Right ventricle myocardium inferior (tissue), 1 donor: Measurements from ENCODE around the gene OSBPL10. TPM values are rescaled to one million over a fixed set of nuclear protein-coding genes. Genes with fewer than 3 reads are reported as not detected.
"Not testable (repeated sequence)": the region's sequence is repeated elsewhere in the genome, so short reads cannot be mapped to it uniquely, and the experiment has no call there.

ENCODE experiments used
- ATAC-seq: fragments of 200-7000 bp; cut with Tn5 transposase; one replicate; pipeline ENCODE4 v1.9.1; 2020; ENCODE audit warnings: mild to moderate bottlenecking, moderate library complexity
- DNase-seq: peaks from one replicate; pipeline ENCODE4 v3.0.0; 2021; ENCODE audit errors: missing footprints
- intact Hi-C: fragments of 100-400 bp; cut with DNase I; formaldehyde crosslinking; loops from one replicate; pipeline ENCODE4 v1.11.0; 2022
- total RNA-seq: library from RNA; stranded (reverse); fragmentation: NEBNext Ultra II Directional; extraction: Animal tissue kit (Norgen Biotek cat#: 25700); gene quantifications from one replicate; pipeline ENCODE4 v1.2.1, GENCODE V29; 2021
- donor health status: DM: no; HTN: yes; CAD: no; lungs with severe emphysema.

OSBPL10 gene
- total RNA-seq, 1 donor from 2014 or later: 6.6 TPM

GRCh38 chr3:31995026-31995425, 14.0 kb upstream of the OSBPL10 start:
- intact Hi-C loops, DNase-seq, ATAC-seq: not testable (repeated sequence)

- ATAC-seq (no peak), DNase-seq (no peak)
- intact Hi-C loops: no loop called here
Observed at GRCh38 chr3:31993843-31994242, 12.8 kb upstream of the OSBPL10 start.

- DNase-seq, ATAC-seq, intact Hi-C loops: not testable (repeated sequence)
Observed at GRCh38 chr3:31992995-31993394, 11.9 kb upstream of the OSBPL10 start.

- ATAC-seq (no peak), DNase-seq (no peak)
Observed at GRCh38 chr3:31988271-31988670, 7.2 kb upstream of the OSBPL10 start.

GRCh38 chr3:31985831-31986230, 4.8 kb upstream of the OSBPL10 start:
- DNase-seq (no peak), ATAC-seq (no peak)
- intact Hi-C loops: loop anchor here (10.0 kb wide), 1 partner anchor 451 kb away; the partner anchor contains the start of gene STT3B

More at GRCh38 chr3:31988271-31988670, 7.2 kb upstream of the OSBPL10 start:
- intact Hi-C loops: loop anchor here (10.0 kb wide), 1 partner anchor 453 kb away; the partner anchor contains the start of gene STT3B

- intact Hi-C loops: loop anchor here (10.0 kb wide), 1 partner anchor 450 kb away; the partner anchor contains the start of gene STT3B
- no peak for DNase-seq
- ATAC-seq: no peak
Observed at GRCh38 chr3:31984321-31984720, 3.3 kb upstream of the OSBPL10 start.

- DNase-seq (peak; percentile 72), ATAC-seq (peak; percentile 23)
- intact Hi-C loops: loop anchor here (10.0 kb wide), 1 partner anchor 446 kb away; the partner anchor contains the start of gene STT3B
Observed at GRCh38 chr3:31980530-31981205, 394 bp downstream of the OSBPL10 start.

- no peak for DNase-seq
- intact Hi-C loops: no loop called here
- ATAC-seq: no peak
Observed at GRCh38 chr3:31979001-31979697, 1.9 kb downstream of the OSBPL10 start.

- intact Hi-C loops: no loop called here
- DNase-seq (no peak), ATAC-seq (no peak)
Observed at GRCh38 chr3:31978553-31978952, 2.5 kb downstream of the OSBPL10 start.

- intact Hi-C loops: no loop called here
- no peak for DNase-seq
- ATAC-seq: no peak
Observed at GRCh38 chr3:31977736-31978135, 3.3 kb downstream of the OSBPL10 start.

GRCh38 chr3:31976302-31976701, 4.8 kb downstream of the OSBPL10 start:
- DNase-seq (no peak), ATAC-seq (no peak)
- intact Hi-C loops: no loop called here

- intact Hi-C loops: no loop called here
- no peak for DNase-seq
- ATAC-seq: no peak
Observed at GRCh38 chr3:31974964-31975363, 6.1 kb downstream of the OSBPL10 start.

- ATAC-seq: no peak
- no peak for DNase-seq
- intact Hi-C loops: no loop called here
Observed at GRCh38 chr3:31974471-31974870, 6.6 kb downstream of the OSBPL10 start.

- intact Hi-C loops: no loop called here
- ATAC-seq: no peak
- DNase-seq: no peak
Observed at GRCh38 chr3:31973837-31974236, 7.2 kb downstream of the OSBPL10 start.

- no peak for DNase-seq
Observed at GRCh38 chr3:31973081-31973480, 8.0 kb downstream of the OSBPL10 start.

GRCh38 chr3:31971607-31972006, 9.5 kb downstream of the OSBPL10 start:
- DNase-seq (no peak), ATAC-seq (no peak)
- intact Hi-C loops: no loop called here

More at GRCh38 chr3:31973081-31973480, 8.0 kb downstream of the OSBPL10 start:
- intact Hi-C loops: no loop called here
- no peak for ATAC-seq

- intact Hi-C loops: no loop called here
Observed at GRCh38 chr3:31968927-31969418, 12.1 kb downstream of the OSBPL10 start.

GRCh38 chr3:31968369-31968926, 12.6 kb downstream of the OSBPL10 start:
- intact Hi-C loops: no loop called here
- no peak for ATAC-seq

More at GRCh38 chr3:31968927-31969418, 12.1 kb downstream of the OSBPL10 start:
- DNase-seq (no peak), ATAC-seq (peak; percentile 70)

GRCh38 chr3:31967592-31967991, 13.5 kb downstream of the OSBPL10 start:
- no peak for ATAC-seq
- intact Hi-C loops: no loop called here
- DNase-seq: no peak

More at GRCh38 chr3:31968369-31968926, 12.6 kb downstream of the OSBPL10 start:
- no peak for DNase-seq
